NAMALWA (cell line): ENCODE data around the gene RTN4RL1.
"Not testable (repeated sequence)": the region's sequence is repeated elsewhere in the genome, so short reads cannot be mapped to it uniquely, and the experiment has no call there.

Source experiments
- DNase-seq: peaks from one replicate; pipeline ENCODE4 v3.0.0-alpha.2; 2015; ENCODE audit warnings: low spot score

Gene RTN4RL1

DNA sequence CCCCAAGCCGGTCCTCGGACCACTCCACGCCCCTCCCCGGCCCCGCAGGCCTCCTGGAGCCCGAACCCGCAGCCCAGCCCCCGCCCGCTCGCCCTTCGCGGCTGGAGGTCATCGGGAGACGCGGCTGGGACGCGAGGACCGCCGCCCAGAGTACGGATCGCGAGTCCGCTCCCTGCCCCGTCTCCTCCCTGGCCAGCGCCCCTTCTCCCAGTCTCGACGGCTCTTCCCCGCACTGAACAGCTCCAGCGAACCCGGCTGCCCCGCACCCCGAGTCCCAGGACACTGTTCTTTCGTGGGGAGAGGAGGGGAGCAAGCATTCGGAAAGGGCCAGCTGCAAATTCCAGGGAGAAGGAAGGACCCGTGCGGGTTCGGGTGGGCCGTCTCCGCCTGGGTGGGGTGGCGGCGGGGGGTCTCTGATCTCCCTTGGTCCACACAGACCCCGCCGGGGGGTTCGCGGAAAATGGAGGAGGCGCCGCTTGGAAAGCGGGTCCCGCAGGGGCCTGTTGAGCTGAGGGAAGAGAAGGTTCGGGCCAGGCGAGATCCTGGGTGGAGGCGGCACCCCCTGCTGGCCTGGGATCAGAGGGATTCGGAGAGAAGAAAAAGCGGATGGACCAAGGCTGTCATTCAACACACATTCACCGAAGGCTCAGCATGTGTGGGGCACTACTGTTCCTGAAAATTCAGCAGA, 632 bp upstream of the RTN4RL1 start:
- no peak for DNase-seq

DNA sequence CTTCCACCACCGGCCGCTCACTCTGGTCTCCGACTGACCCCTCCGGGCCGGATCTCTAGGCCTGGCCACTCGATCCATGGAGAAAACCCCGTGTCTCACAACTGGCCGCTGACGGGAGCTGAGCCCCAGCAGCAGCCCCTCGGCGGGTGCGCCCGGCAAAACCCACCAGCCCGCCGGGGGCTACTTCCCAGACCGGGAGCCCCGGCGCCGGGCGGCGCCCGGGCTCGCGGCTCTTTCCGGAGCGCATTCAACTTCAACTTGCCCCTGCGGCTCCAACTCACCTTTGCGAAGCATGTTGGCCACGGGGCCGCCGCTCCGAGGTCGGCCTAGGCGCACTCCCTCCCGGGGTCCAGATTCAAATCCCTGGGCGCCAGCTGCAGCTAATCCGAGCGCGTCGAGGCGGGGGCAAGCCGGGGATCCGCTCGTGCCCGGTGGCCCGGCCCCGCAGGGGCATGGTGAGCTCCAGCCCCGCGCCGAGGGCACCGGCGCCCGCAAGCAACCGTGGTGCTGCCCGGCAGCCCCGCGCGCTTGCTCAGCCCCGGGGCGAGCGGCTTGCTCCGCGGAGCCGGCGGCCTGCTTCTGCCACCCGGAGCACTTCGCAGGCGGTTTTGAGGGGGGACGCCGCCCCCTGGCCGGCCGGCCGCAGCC, 438 bp downstream of the RTN4RL1 start:
- DNase-seq, result no peak

GRCh38 chr17:2023692-2024571, 1.2 kb downstream of the RTN4RL1 start:
- no peak for DNase-seq

DNA sequence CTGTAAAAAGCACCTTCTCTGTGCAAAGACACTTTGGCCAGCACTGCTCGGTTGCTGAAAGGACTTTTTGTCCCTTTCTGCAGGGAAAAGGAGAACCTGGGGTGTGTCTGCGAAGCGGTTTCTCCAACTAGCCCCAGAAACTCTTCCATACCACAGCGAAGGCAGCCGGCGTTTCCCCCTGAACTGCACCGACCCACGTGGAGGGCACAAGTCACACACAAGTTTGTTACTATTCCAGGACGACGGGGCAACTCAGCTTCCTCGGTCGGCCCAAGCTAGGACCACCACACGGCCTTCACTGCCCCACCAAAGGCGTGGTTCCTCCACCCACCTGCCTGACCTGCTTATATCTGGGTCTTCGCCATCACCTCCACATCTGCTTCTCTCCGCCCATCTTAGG, 1.9 kb downstream of the RTN4RL1 start:
- DNase-seq, result no peak

DNA sequence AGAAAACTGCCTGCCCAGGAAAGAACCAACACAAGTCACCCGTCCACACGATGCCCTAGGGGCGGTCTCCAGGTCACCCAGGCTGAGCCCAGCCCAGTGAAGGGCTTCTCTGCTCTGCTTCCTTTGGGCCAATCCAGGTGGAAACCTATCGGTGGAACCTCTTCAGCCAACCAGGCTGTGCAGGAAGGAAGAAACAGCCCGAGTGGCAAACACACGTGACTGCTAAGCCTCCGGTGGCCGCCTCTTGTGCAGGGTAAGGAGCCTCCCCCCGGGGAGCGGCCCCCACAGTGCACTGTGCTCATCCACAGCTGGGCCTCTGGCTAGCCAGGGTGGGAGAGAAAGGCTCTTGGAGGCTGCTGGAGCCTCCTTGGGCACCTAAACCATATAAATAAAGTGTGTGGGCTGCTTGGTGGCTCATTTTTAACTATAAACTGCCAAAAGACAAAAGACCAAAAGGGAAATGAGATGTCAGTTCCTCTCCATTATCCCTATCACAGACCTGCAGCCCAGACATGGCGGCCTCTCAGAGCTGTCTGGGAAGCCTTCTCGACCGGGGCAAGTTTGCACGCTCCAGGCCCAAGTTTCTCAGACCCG, 2.4 kb downstream of the RTN4RL1 start:
- DNase-seq, result no peak

- DNase-seq, result no peak
Measured at GRCh38 chr17:2020721-2021120, 4.4 kb downstream of the RTN4RL1 start.

DNA sequence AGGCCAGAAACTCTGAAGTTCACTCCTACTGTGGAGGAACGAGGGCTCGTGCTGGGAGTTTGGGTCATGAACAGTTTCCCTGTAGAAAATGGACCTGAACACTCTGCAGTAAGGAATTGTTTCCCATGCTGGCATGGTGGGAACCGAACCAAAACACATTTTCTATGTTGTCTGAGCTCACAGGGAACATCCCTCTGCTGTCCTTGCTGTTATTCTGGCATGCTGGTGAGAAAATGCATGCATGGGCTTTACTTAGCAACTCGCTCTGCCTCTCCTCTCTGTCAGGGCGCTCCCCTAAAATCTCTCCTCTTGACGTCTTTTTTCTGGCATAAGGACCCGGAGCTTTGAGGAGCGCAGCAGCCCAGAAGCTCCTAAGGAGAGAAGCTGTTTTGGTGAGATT, 5.4 kb downstream of the RTN4RL1 start:
- DNase-seq, result no peak

- no peak for DNase-seq
Measured at GRCh38 chr17:2018716-2019510, 6.2 kb downstream of the RTN4RL1 start.

DNA sequence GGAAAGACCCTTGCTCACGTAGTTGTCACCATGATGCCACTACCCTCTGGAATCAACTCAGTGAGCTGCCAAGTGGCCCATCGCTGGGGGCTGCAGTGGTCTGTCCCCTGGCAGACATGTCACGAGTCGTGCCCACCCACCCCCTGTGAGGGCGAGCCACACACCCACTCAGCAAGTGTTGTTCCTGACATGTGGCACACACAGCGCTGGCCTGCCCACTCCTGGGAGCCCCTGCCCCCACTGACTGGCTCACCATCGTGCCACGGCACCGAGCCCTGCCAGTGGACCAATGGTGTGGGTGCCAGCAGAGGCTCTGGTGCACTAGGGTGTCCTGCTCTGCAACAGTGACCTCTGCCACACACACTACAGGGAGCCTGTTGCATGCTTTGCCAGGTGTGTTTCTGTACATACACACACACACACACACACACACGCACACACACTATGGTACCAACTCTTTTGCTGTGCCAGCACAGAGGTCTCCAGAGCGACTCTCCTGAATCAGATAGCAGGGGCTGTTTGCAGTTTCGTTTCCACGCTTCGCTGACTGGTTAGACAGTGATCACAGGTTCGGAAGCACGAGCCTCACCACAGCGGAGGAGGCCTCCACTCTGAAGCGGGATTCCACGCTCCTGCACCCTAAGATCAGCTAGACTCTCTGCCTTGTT, 7.7 kb downstream of the RTN4RL1 start:
- DNase-seq, result no peak

GRCh38 chr17:2016494-2016893, 8.6 kb downstream of the RTN4RL1 start:
- DNase-seq, result no peak

GRCh38 chr17:2015314-2015713, 9.8 kb downstream of the RTN4RL1 start:
- no peak for DNase-seq

DNA sequence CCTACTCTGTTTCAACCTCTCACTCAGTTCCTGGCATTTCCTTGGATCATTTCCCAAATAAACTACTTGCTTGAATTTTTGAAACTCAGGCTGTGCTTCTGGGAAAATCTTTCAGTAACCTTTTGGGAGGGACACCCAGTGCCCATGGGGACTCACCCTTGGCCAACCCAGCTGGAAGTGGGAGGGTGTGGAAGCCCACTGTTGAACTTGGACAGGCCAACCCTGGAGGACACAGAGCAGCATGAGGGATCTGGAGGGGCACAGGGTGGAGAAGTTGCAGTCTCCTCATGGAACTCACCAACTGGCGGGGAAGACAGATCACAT, 11.2 kb downstream of the RTN4RL1 start:
- DNase-seq, result no peak

DNA sequence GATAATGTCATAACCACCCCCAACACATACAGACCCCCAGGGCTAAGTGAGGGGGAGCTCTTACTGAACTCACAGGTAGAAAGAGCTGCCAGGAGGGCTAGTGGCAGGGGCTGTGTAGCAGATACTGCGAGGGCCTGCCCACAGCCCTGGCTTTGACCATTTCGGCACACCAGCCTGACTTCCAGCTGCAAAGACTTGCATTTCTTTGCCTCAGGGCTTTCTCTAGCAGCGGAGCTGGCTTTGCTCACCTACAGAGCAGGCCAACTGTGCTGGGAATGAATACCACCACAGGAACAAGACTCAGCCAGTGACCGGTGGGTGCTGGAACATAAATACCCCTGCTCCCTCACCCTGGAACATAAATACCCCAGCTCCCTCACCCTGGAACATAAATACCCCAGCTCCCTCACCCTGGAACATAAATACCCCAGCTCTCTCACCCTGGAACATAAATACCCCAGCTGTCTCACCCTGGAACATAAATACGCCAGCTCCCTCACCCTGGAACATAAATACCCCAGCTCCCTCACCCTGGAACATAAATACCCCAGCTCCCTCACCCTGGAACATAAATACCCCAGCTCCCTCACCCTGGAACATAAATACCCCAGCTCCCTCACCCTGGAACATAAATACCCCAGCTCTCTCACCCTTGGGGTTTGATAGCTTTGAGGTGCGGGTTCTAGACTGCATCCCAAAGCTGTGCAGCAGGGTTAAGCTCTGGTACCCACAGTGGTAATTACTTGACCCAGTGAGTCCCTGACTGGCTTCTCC, 11.7 kb downstream of the RTN4RL1 start:
- DNase-seq, result not testable (repeated sequence)

DNA sequence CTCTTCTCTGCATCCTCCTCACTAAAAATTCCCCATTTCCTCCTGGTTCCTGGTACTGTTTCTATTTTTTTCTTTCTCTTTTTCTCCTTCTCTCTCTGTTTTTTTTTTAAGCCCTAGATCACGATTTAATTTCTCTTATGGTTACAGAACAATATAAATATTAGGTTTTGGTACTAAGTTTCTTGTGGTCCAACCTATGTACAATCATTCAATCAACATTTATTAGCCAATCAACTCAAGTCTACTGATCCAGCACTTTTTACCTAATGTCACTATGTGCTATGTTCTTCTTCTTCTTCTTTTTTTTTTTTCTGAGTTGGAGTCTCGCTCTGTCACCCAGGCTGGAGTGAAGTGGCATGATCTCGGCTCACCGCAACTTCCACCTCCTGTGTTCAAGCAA, 12.6 kb downstream of the RTN4RL1 start:
- no peak for DNase-seq

- DNase-seq, result no peak
Measured at GRCh38 chr17:2011411-2012371, 13.4 kb downstream of the RTN4RL1 start.

DNA sequence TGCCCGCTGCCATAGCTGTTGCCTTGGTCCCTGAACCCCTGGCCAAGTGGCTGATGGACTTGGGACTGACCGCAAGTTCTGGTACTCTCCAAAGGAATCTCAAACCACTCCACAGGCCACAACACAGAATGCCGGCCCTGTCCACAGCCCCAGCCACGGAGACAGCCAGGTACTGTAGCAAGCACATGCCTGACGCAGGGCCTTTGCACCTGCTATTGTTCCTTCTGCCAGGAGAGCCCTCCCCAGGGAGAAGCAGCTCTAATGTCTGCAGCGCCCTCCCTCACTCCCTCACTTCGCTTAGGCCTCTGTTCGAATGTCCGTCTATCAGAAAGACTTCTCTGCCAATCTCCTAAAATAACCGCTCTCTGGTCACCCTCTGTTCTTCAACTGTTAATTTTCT, 15.4 kb downstream of the RTN4RL1 start:
- no peak for DNase-seq

DNA sequence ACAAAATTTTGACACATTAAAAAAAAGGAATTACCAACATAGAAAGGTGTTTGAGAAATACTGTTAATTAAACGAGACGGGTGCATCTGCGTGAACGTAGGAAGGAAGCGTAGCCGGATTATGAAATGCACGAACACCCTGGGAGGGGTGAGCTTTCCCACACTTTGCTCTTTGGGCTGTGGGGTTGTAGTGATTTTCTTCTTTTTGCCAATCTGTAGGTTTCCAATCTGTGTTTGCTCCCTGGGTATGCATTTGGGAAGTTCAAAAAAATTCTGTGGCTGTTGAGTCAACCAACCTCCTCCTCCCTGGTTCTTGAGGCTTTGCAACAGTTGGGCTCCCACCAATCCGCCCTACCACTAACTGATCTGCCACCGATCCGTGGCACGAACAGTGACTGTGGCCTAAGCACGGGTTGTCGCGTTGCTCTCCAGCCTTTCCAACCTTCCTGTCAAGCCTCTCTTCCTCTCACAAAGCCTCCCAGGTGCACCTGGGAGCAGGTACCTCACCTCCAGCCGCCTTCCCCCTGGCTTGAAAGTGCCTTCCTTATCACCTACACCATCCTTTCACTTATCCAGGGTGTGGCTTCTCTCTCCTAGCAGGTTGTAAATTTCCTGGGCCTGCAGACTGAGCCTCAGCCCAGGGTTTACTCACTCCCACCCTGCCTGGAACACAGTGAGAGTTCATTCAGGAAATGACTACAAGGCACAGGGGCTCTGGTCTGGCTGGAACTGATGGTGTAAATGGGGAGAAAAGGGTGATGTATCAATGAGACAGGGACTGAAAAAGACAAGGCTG, 16.6 kb downstream of the RTN4RL1 start:
- no peak for DNase-seq

DNA sequence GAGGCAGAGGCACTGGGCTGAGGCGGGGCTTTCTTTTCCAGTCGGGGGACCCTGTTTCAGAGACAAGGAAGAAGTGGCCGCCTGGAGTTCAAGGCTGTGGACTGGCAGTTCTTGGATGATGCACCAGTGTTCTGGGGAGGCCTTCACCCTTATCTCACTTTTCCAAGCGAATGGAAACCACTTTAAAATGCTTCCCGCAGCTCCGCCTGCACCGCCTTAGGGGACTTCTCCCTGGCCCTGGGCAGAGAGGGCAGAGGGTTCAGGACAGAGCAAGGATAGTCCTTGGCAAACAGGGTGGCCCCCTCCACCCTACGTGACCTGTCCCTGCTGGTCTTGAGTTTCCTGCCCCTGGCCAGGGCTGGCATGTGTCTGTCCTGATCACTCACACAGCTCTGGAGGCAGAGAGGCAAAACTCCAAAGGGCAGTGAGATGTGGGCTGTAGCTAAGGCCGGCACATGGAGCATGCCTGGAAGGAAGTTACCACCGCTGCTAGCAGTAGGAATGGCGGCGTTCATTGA, 20.6 kb downstream of the RTN4RL1 start:
- no peak for DNase-seq
